Measurements from ENCODE around the gene HOXB13. TPM values are rescaled to one million over a fixed set of nuclear protein-coding genes. Genes with fewer than 3 reads are reported as not detected.

Gene HOXB13
- total RNA-seq, 1 donor from 2014 or later = not detected

DNA sequence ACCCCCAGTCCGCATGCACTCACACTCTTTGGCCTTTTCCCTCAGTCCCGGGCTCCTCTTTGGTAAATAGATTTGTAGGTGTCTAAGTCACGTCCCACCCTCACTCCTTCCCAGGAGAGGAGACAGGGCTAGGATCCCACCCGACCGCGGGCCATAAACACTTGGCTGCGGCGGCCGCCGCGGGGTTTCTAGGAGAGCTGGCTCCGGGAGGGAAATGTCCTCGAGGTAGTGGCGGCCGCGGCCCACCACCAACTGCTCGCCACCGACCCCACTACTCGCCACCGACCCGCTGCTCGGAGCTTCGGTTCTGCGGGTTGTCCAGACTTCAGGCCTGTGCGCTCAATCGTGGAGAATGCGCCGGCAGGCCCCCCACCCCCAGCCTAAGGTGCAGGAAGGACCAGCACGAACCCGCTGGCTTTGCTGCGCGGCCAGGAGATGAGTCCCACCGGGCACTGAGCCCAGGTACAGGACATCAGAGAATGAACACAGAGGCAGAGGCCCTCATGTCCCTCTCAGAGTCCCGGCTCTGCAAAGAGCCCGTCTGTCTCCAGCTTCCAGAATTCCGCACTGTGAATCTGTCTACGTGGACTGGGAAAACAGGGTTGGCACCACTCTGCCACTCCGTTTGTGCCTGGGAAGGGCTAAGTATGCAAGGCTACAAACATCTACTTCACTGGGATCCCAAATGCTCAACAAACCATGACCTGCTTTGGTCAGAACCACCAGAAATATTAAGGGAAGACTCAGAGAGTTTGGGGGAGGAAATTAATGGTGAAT, 3.1 kb downstream of the HOXB13 start:
- DNase-seq (ENCODE audit: low read depth) = no peak
- Histone ChIP-seq H3K4me3 (ENCODE audit: low read depth, low read length) (no peak overlapping the region), H3K36me3 (ENCODE audit: control insufficient read depth, insufficient read depth, low read length) (no peaks in the 10 kb centered on the region), H3K27me3 (ENCODE audit: control insufficient read depth, insufficient read depth, low read length) (peaks cover 97% of the 10 kb centered on the region)
- TF ChIP-seq, protein P1, sequence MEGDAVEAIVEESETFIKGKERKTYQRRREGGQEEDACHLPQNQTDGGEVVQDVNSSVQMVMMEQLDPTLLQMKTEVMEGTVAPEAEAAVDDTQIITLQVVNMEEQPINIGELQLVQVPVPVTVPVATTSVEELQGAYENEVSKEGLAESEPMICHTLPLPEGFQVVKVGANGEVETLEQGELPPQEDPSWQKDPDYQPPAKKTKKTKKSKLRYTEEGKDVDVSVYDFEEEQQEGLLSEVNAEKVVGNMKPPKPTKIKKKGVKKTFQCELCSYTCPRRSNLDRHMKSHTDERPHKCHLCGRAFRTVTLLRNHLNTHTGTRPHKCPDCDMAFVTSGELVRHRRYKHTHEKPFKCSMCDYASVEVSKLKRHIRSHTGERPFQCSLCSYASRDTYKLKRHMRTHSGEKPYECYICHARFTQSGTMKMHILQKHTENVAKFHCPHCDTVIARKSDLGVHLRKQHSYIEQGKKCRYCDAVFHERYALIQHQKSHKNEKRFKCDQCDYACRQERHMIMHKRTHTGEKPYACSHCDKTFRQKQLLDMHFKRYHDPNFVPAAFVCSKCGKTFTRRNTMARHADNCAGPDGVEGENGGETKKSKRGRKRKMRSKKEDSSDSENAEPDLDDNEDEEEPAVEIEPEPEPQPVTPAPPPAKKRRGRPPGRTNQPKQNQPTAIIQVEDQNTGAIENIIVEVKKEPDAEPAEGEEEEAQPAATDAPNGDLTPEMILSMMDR (IDR thresholded peaks at IDR 0.05; ENCODE audit: insufficient read depth, low read length, poor library complexity, severe bottlenecking) = no peak

DNA sequence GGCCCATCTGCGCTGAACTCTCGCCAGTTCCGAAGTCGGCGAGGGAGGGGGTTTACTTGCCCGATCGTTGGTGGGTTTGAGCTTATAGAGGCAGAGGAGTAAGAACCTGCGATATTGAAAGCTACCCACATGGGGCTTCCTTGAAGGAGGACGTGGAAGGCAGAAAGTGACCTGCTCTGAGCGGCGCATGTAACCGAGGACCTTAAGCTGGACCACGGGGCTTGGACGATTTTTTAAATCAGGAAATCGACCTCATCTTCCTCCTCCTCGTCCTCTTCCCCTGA, 3.6 kb downstream of the HOXB13 start:
- Histone ChIP-seq H3K27me3 (ENCODE audit: control insufficient read depth, insufficient read depth, low read length) (peaks cover 98% of the 10 kb centered on the region), H3K4me3 (ENCODE audit: low read depth, low read length) (no peak overlapping the region)
- TF ChIP-seq, protein P1 (IDR thresholded peaks at IDR 0.05; ENCODE audit: insufficient read depth, low read length, poor library complexity, severe bottlenecking) = no peak

DNA sequence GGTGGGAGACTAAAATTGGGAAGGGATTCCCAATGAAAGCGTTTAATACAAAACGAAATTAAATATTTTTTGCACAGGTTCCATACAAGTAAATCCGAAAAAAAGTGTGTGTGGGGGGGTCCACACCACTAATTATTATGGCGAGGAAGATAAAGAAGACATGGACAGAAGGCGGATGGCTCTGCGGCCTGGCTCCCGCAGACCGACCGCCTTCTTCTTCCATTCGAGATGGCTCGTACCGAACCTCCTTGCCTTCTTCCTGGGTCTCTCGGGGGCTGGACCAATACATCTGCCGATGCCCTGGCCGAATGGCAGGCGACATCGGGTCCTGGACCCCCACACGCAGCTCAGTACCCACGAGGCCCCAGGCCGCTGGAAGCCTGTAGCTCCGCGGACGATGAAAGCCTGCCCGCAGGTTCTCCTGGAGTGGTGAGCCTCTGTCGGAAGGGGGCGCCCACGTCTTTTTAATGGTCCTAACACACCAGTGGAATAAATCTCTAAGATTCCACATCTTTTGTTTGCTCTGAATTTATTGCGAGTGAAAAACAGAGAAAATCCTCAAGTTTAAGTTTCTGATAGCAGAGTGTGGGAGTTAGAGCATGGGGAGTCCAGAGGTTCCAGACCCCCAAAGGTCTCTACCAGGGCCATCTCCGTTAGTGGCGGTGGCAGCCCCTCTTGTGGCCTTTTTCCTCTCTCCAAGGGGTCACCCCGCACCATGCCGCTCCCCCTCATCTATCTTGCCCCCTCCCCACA, 4.1 kb downstream of the HOXB13 start:
- Histone ChIP-seq H3K27me3 (ENCODE audit: control insufficient read depth, insufficient read depth, low read length) (peaks cover 98% of the 10 kb centered on the region), H3K4me3 (ENCODE audit: low read depth, low read length) (no peak overlapping the region), H3K36me3 (ENCODE audit: control insufficient read depth, insufficient read depth, low read length) (no peaks in the 10 kb centered on the region)
- peak; percentile 19 for DNase-seq (ENCODE audit: low read depth)
- TF ChIP-seq, protein P1 (IDR thresholded peaks at IDR 0.05; ENCODE audit: insufficient read depth, low read length, poor library complexity, severe bottlenecking) = peak; percentile 70

More for the DNA sequence above, 3.6 kb downstream of the HOXB13 start:
- no peaks in the 10 kb centered on the region for H3K36me3 ChIP-seq (ENCODE audit: control insufficient read depth, insufficient read depth, low read length)
- no peak for DNase-seq (ENCODE audit: low read depth)

DNA sequence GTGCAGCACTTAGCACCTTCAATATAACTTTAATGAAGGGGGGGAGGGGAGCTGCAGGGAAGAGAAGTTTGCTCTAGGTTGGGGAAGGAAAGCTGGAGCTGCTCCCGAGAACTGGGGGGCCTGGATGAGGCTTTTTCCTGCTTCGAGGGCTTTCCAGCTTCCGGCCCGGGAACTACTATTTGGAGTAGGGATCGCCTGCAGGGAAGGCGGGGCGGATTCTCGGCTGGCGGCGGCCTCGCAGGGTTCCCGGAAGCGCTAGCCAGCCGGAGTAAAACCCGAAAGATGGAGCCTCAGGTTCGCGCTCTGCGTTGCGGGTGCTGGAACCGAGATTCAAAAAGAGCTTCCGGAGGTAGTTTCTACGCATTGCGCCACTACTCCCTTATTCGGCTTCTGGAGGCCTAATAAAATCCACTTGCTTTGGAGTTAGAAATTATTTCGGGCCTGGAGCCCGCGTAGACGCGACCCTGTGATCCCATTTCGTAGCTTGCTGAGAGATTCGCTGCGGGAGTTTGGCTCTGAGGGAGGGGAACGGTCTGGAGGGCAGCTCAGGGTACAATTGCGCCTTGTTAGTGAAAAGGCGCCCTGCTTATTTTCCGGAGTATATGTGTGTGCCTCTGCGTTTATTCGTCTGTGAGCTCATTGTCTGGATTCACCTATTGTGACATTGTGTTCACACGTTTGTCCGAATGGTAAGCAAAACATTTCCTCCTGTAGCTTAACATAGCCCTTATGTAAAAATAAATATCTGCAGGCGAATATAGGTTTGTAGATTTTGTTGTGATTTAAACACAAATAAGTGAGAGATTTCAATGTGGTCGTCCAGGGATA, 4.9 kb downstream of the HOXB13 start:
- DNase-seq (ENCODE audit: low read depth) = no peak
- H3K4me3 ChIP-seq (ENCODE audit: low read depth, low read length) = no peak overlapping the region
- TF ChIP-seq, protein P1 (IDR thresholded peaks at IDR 0.05; ENCODE audit: insufficient read depth, low read length, poor library complexity, severe bottlenecking) = no peak
- no peaks in the 10 kb centered on the region for H3K36me3 ChIP-seq (ENCODE audit: control insufficient read depth, insufficient read depth, low read length)
- H3K27me3 ChIP-seq (ENCODE audit: control insufficient read depth, insufficient read depth, low read length) = peaks cover 99% of the 10 kb centered on the region

DNA sequence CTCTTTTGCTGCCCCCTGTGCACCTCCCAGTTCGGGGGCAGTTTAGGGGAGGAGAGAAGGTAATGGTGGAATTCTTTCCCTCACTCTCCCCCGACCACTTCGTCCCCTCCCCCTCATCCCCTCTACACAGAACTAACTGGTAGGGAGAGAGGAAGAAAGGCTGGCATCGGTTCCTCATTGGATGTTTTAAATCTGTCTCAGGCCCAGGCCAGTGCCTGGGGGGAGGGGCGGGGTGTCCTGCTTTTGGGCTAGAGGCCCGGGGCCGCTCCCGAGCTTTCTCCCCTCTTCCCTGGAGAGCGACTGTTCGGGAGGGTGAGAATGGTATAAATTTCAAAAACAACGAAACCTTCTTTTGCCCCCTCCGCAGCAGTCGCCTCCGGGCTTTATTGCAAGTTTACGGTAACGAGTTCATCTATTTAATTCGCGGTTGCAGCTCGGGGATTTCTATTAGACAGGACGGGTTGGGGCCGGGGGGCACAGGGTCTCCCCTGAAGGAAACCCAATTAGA, 5.6 kb downstream of the HOXB13 start, which contains the start of gene PRAC2:
Gene PRAC2, plus strand, starts transcription at position 271 of the 508 bp plus-strand sequence. CDS start 1,226 bp downstream, outside the sequence.
- H3K4me3 ChIP-seq (ENCODE audit: low read depth, low read length) = no peak within 1 kb of the TSS
- H3K27me3 ChIP-seq (ENCODE audit: control insufficient read depth, insufficient read depth, low read length) = peaks cover 99% of the 10 kb centered on the region
- no peak for DNase-seq (ENCODE audit: low read depth)
- no peaks in the 10 kb centered on the region for H3K36me3 ChIP-seq (ENCODE audit: control insufficient read depth, insufficient read depth, low read length)
- TF ChIP-seq, protein P1 (IDR thresholded peaks at IDR 0.05; ENCODE audit: insufficient read depth, low read length, poor library complexity, severe bottlenecking) = no peak

Measured in kidney epithelial cell (primary cell).